Measurements from ENCODE around the gene FAM241A.
"Not testable (repeated sequence)": the region's sequence is repeated elsewhere in the genome, so short reads cannot be mapped to it uniquely, and the experiment has no call there.

Gene FAM241A

GRCh38 chr4:112140536-112140935 is 4.7 kb upstream of the FAM241A start:
- DNase-seq, result no peak

GRCh38 chr4:112141366-112142138 is 3.7 kb upstream of the FAM241A start:
- no peak for DNase-seq

GRCh38 chr4:112142182-112142581 is 3.1 kb upstream of the FAM241A start:
- no peak for DNase-seq

GRCh38 chr4:112143781-112144180 is 1.5 kb upstream of the FAM241A start:
- DNase-seq, result no peak

- DNase-seq, result no peak
These were observed 518 bp upstream of the FAM241A start for GRCh38 chr4:112144546-112145325.

GRCh38 chr4:112145790-112146501 is 692 bp downstream of the FAM241A start:
- peak; percentile 34 for DNase-seq

- no peak for DNase-seq
These were observed 1.2 kb downstream of the FAM241A start for GRCh38 chr4:112146502-112146813.

GRCh38 chr4:112147697-112148096 is 2.4 kb downstream of the FAM241A start:
- no peak for DNase-seq

- no peak for DNase-seq
These were observed 5.7 kb downstream of the FAM241A start for GRCh38 chr4:112150920-112151319.

- no peak for DNase-seq
These were observed 7.3 kb downstream of the FAM241A start for GRCh38 chr4:112152521-112152920.

- DNase-seq, result no peak
These were observed 8.0 kb downstream of the FAM241A start for GRCh38 chr4:112153211-112153791.

GRCh38 chr4:112156112-112156511 is 10.9 kb downstream of the FAM241A start:
- no peak for DNase-seq

- no peak for DNase-seq
These were observed 11.3 kb downstream of the FAM241A start for GRCh38 chr4:112156553-112156952.

GRCh38 chr4:112163706-112164105 is 18.5 kb downstream of the FAM241A start:
- DNase-seq, result not testable (repeated sequence)

- no peak for DNase-seq
These were observed 22.5 kb downstream of the FAM241A start for GRCh38 chr4:112167794-112168193.

- no peak for DNase-seq
These were observed 23.7 kb downstream of the FAM241A start for GRCh38 chr4:112168719-112169500.

- DNase-seq, result no peak
These were observed 25.3 kb downstream of the FAM241A start for GRCh38 chr4:112170451-112170993.

GRCh38 chr4:112171051-112171763 is 26.0 kb downstream of the FAM241A start:
- not testable (repeated sequence) for DNase-seq

GRCh38 chr4:112172180-112172579 is 26.9 kb downstream of the FAM241A start:
- DNase-seq, result no peak

GRCh38 chr4:112173593-112174558 is 28.6 kb downstream of the FAM241A start:
- no peak for DNase-seq

Data from midbrain (tissue), 1 donor.